Neural progenitor cell (in vitro differentiated cells): ENCODE measurements around the gene IGSF6. TPM values are rescaled to one million over a fixed set of nuclear protein-coding genes. Genes with fewer than 3 reads are reported as not detected.
"Not testable (repeated sequence)": the region's sequence is repeated elsewhere in the genome, so short reads cannot be mapped to it uniquely, and the experiment has no call there.

Experiments used
- DNase-seq: peaks from one replicate; pipeline ENCODE4 v3.0.0-alpha.2; 2016; ENCODE audit warnings: low spot score
- H2AFZ ChIP-seq: fragments of 200-600 bp; sonication (generic); replicated peaks from 2 replicates; pipeline ENCODE4 v1.6.1; 2016; ENCODE audit warnings: antibody characterized with exemption
- H3F3A ChIP-seq: fragments of 200-600 bp; sonication (generic); 2 replicates; pipeline ENCODE4 v1.6.1; 2016; ENCODE audit warnings: antibody characterized with exemption, low read depth
- H3K27ac ChIP-seq: fragments of 200-600 bp; sonication (generic); 2 replicates; pipeline ENCODE4 v1.5.1; 2016; ENCODE audit warnings: mild to moderate bottlenecking
- H3K27me3 ChIP-seq: fragments of 200-600 bp; sonication (generic); 2 replicates; pipeline ENCODE4 v1.6.1; 2016; ENCODE audit warnings: mild to moderate bottlenecking, moderate library complexity
- H3K36me3 ChIP-seq: fragments of 200-600 bp; sonication (generic); 2 replicates; pipeline ENCODE4 v1.5.1; 2016
- H3K4me1 ChIP-seq: fragments of 200-600 bp; sonication (generic); 2 replicates; pipeline ENCODE4 v1.6.1; 2016; ENCODE audit warnings: mixed run types
- H3K4me2 ChIP-seq: fragments of 200-600 bp; sonication (generic); 2 replicates; pipeline ENCODE4 v1.6.1; 2016
- H3K4me3 ChIP-seq: fragments of 200-600 bp; sonication (generic); 2 replicates; pipeline ENCODE4 v1.5.1; 2016
- H3K79me2 ChIP-seq: fragments of 200-600 bp; sonication (generic); 2 replicates; pipeline ENCODE4 v1.6.1; 2016; ENCODE audit warnings: low read depth
- H3K9ac ChIP-seq: fragments of 200-600 bp; sonication (generic); 2 replicates; pipeline ENCODE4 v1.6.1; 2016
- H3K9me3 ChIP-seq: fragments of 200-600 bp; sonication (generic); 2 replicates; pipeline ENCODE4 v1.5.1; 2016; ENCODE audit warnings: low read depth
- H4K20me1 ChIP-seq: fragments of 200-600 bp; sonication (generic); 2 replicates; pipeline ENCODE4 v1.6.1; 2016; ENCODE audit warnings: low read depth
- H3K27ac Mint-ChIP-seq: 3 replicates; pipeline ENCODE4 v1.8.0; 2021; ENCODE audit warnings: mixed read lengths
- H3K27me3 Mint-ChIP-seq: 2 replicates; pipeline ENCODE4 v1.8.0; 2022; ENCODE audit warnings: low read depth, mild to moderate bottlenecking, inconsistent platforms, moderate library complexity, mixed read lengths; ENCODE audit not compliant: insufficient read depth
- H3K36me3 Mint-ChIP-seq: 3 replicates; pipeline ENCODE4 v1.8.0; 2021; ENCODE audit warnings: mixed read lengths
- H3K4me1 Mint-ChIP-seq: 3 replicates; pipeline ENCODE4 v1.8.0; 2021; ENCODE audit warnings: mixed read lengths
- H3K4me3 Mint-ChIP-seq: 3 replicates; pipeline ENCODE4 v1.8.0; 2021; ENCODE audit warnings: mild to moderate bottlenecking, moderate library complexity, mixed read lengths
- H3K9me3 Mint-ChIP-seq: 3 replicates; pipeline ENCODE4 v1.8.0; 2020; ENCODE audit warnings: mixed read lengths
- CTCF ChIP-seq: fragments of 200-600 bp; sonication (generic); IDR thresholded peaks from 2 replicates; pipeline ENCODE4 v1.5.1; 2017; ENCODE audit warnings: antibody characterized with exemption, mild to moderate bottlenecking
- EZH2 ChIP-seq: fragments of 200-600 bp; sonication (generic); IDR thresholded peaks from 2 replicates; pipeline ENCODE4 v1.6.1; 2017; ENCODE audit warnings: antibody characterized with exemption, mild to moderate bottlenecking, moderate library complexity
- EZH2phosphoT487 ChIP-seq: fragments of 200-600 bp; sonication (generic); IDR thresholded peaks from 2 replicates; pipeline ENCODE4 v1.6.1; 2017; ENCODE audit warnings: antibody characterized with exemption
- total RNA-seq: library from RNA; depleted of rRNA; stranded (reverse); fragments of >200 nt; gene quantifications from 2 replicates; pipeline ENCODE4 v1.2.3, GENCODE V29; 2015; ENCODE audit warnings: low replicate concordance

IGSF6 gene
- total RNA-seq, 1 donor from 2014 or later = not detected

DNA sequence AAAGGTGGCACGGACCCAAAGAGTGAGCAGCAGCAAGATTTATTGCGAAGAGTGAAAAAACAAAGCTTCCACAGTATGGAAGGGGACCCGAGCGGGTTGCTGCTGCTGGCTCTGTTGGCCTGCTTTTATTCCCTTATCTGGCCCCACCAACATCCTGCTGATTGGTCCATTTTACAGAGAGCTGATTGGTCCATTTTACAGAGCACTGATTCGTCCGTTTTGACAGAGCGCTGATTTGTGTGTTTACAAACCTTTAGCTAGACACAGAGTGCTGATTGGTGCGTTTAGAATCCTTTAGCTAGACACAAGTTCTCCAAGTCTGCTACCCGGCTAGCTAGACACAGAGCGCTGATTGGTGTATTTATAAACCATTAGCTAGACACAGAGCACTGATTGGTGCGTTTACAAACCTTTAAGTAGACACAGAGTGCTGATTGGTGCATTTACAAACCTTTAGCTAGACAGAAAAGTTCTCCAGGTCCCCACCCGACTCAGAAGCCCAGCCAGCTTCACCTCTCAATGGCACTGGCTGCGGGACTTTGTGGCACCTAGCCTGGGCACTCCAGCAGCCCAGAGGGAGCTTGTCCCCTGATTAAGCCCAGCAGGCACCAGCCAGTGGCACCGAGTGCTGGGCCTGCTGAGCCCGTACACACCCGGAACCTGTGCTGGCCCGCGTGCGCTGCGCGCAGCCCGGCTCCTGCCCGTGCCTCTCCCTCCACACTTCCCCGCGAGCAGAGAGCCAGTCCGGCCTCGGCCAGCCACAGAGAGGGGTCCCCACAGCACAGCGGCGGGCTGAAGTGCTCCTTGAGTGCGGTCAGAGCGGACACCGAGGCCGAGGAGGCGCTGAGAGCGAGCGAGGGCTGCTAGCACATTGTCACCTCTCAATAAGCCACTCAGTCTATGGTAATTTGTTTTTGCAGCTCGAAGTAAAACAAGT, 15.1 kb downstream of the IGSF6 start:
- Mint-ChIP-seq H3K27me3 (peaks cover 6% of the 10 kb centered on the region), H3K4me1 (peaks cover 10% of the 10 kb centered on the region), H3K4me3 (no peak overlapping the region), H3K9me3 (no peaks in the 10 kb centered on the region), H3K36me3 (peaks cover 12% of the 10 kb centered on the region), H3K27ac (no peak overlapping the region)
- H2AFZ ChIP-seq = no peak overlapping the region
- no peaks in the 10 kb centered on the region for H4K20me1 ChIP-seq
- no peak for DNase-seq
- H3K4me3 ChIP-seq = no peak overlapping the region
- H3K9me3 ChIP-seq = no peaks in the 10 kb centered on the region
- H3F3A ChIP-seq = no peaks in the 10 kb centered on the region
- no peaks in the 10 kb centered on the region for H3K36me3 ChIP-seq
- no peaks in the 10 kb centered on the region for H3K4me1 ChIP-seq
- H3K27me3 ChIP-seq = no peaks in the 10 kb centered on the region
- no peak overlapping the region for H3K27ac ChIP-seq
- no peaks in the 10 kb centered on the region for H3K79me2 ChIP-seq
- no peak overlapping the region for H3K9ac ChIP-seq
- H3K4me2 ChIP-seq = no peak overlapping the region
- TF ChIP-seq EZH2phosphoT487 = no peak
- no peak for TF ChIP-seq EZH2

GRCh38 chr16:21635694-21636093, 16.7 kb downstream of the IGSF6 start:
- H3K27me3 Mint-ChIP-seq, H3K27me3 ChIP-seq, H3K79me2 ChIP-seq, H3K4me3 Mint-ChIP-seq, H3K4me2 ChIP-seq, H4K20me1 ChIP-seq, H3K9me3 Mint-ChIP-seq, H3K4me3 ChIP-seq, H3K4me1 Mint-ChIP-seq, H3F3A ChIP-seq, H3K9me3 ChIP-seq, H3K27ac ChIP-seq, H3K27ac Mint-ChIP-seq, H3K36me3 ChIP-seq, H3K9ac ChIP-seq, H3K4me1 ChIP-seq, H2AFZ ChIP-seq: not testable (repeated sequence)
- peak; percentile 24 for DNase-seq
- peaks cover 14% of the 10 kb centered on the region for H3K36me3 Mint-ChIP-seq

- no peak overlapping the region for H3K4me2 ChIP-seq
- H4K20me1 ChIP-seq = no peaks in the 10 kb centered on the region
- no peaks in the 10 kb centered on the region for H3F3A ChIP-seq
- Mint-ChIP-seq H3K27me3 (peaks cover 6% of the 10 kb centered on the region), H3K4me3 (no peak overlapping the region), H3K4me1 (peaks cover 10% of the 10 kb centered on the region), H3K27ac (no peak overlapping the region), H3K9me3 (no peaks in the 10 kb centered on the region), H3K36me3 (peaks cover 20% of the 10 kb centered on the region)
- no peaks in the 10 kb centered on the region for H3K4me1 ChIP-seq
- H2AFZ ChIP-seq = no peak overlapping the region
- no peaks in the 10 kb centered on the region for H3K36me3 ChIP-seq
- H3K4me3 ChIP-seq = no peak overlapping the region
- TF ChIP-seq EZH2 (no peak), EZH2phosphoT487 (no peak), CTCF (no peak)
- no peak overlapping the region for H3K27ac ChIP-seq
- H3K9ac ChIP-seq = no peak overlapping the region
- DNase-seq = no peak
- no peaks in the 10 kb centered on the region for H3K79me2 ChIP-seq
- no peaks in the 10 kb centered on the region for H3K27me3 ChIP-seq
- H3K9me3 ChIP-seq = no peaks in the 10 kb centered on the region
These were observed 18.2 kb downstream of the IGSF6 start for GRCh38 chr16:21634216-21634615.

- not testable (repeated sequence) for H4K20me1 ChIP-seq, DNase-seq, H3K27ac Mint-ChIP-seq, H3F3A ChIP-seq, H3K36me3 ChIP-seq, H2AFZ ChIP-seq, H3K4me2 ChIP-seq, H3K27me3 ChIP-seq, H3K27me3 Mint-ChIP-seq, H3K4me1 ChIP-seq, H3K9ac ChIP-seq, H3K27ac ChIP-seq, H3K9me3 ChIP-seq, H3K4me3 ChIP-seq, H3K4me1 Mint-ChIP-seq, H3K9me3 Mint-ChIP-seq, H3K79me2 ChIP-seq, H3K4me3 Mint-ChIP-seq
- peaks cover 39% of the 10 kb centered on the region for H3K36me3 Mint-ChIP-seq
These were observed 20.3 kb downstream of the IGSF6 start for GRCh38 chr16:21631951-21632575.

GRCh38 chr16:21631376-21631775, 21.0 kb downstream of the IGSF6 start:
- H3K4me1 ChIP-seq, H3K27ac ChIP-seq, H3K27ac Mint-ChIP-seq, H3F3A ChIP-seq, H3K27me3 ChIP-seq, H2AFZ ChIP-seq, H3K9me3 ChIP-seq, H3K27me3 Mint-ChIP-seq, H3K36me3 ChIP-seq, H4K20me1 ChIP-seq, H3K4me3 ChIP-seq, H3K9me3 Mint-ChIP-seq, H3K4me3 Mint-ChIP-seq, H3K79me2 ChIP-seq, H3K4me2 ChIP-seq, DNase-seq, H3K9ac ChIP-seq: not testable (repeated sequence)
- Mint-ChIP-seq H3K4me1 (peaks cover 12% of the 10 kb centered on the region), H3K36me3 (peaks cover 44% of the 10 kb centered on the region)

DNA sequence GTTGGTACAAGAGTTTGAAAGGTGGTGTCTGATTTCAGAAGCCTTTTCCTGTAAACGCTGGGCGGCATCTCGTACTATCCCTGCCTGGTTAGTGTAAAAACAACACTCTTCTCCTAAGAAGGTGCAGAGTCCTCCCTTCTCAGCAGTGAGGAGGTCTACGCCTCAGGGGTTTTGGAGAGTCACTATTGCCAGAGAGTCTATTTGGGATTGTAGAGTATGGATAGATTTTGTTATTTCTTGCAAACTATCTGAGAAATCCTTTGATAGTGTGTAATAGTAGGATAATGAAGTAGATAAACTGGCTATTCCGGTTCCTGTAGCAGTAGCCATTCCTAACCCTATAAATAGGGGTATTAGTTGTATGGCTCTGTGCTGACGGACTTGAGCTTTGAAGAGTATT, 21.5 kb downstream of the IGSF6 start:
- H3K9me3 ChIP-seq, H3K4me3 ChIP-seq, H3K4me1 ChIP-seq, H3K4me3 Mint-ChIP-seq, H3K9me3 Mint-ChIP-seq, H3K27ac Mint-ChIP-seq, H2AFZ ChIP-seq, H3K79me2 ChIP-seq, H3F3A ChIP-seq, H3K4me2 ChIP-seq, DNase-seq, H3K27me3 ChIP-seq, H3K27me3 Mint-ChIP-seq, H3K9ac ChIP-seq, H3K36me3 ChIP-seq, H4K20me1 ChIP-seq, H3K27ac ChIP-seq: not testable (repeated sequence)
- peaks cover 45% of the 10 kb centered on the region for H3K36me3 Mint-ChIP-seq
- H3K4me1 Mint-ChIP-seq = peaks cover 12% of the 10 kb centered on the region
